Cardiac muscle cell (in vitro differentiated cells and primary cell): Measurements from ENCODE around the gene IFNGR1. TPM values are rescaled to one million over a fixed set of nuclear protein-coding genes. Genes with fewer than 3 reads are reported as not detected.

ENCODE experiments used
- DNase-seq, 2 donors: peaks; one replicate each; pipeline versions ENCODE4 v3.0.0 to v3.0.0-alpha.2; 2010 to 2017; ENCODE audit warnings: low read depth in 1 of 2, low spot score in 1 of 2
- H3K27ac ChIP-seq: fragments of 200-600 bp; sonication (generic); 2 replicates; pipeline ENCODE4 v1.5.1; 2016
- H3K27me3 ChIP-seq: fragments of 200-600 bp; sonication (generic); 2 replicates; pipeline ENCODE4 v1.6.0; 2016; ENCODE audit warnings: control low read depth
- H3K36me3 ChIP-seq: fragments of 200-600 bp; sonication (generic); 2 replicates; pipeline ENCODE4 v1.5.1; 2016; ENCODE audit warnings: control low read depth
- H3K4me1 ChIP-seq: fragments of 200-600 bp; sonication (generic); 2 replicates; pipeline ENCODE4 v1.8.1; 2017; ENCODE audit warnings: low read depth, mild to moderate bottlenecking, mixed run types
- H3K4me3 ChIP-seq: fragments of 200-600 bp; sonication (generic); 2 replicates; pipeline ENCODE4 v1.5.1; 2016; ENCODE audit warnings: mild to moderate bottlenecking
- H3K9me3 ChIP-seq: fragments of 200-600 bp; sonication (generic); 2 replicates; pipeline ENCODE4 v1.5.1; 2017; ENCODE audit warnings: low read depth, mild to moderate bottlenecking, control low read depth
- polyA plus RNA-seq: library from polyadenylated mRNA; unstranded; fragments of >200 nt; fragmentation: Nextera tagmentation; extraction: Ambion mirVana; gene quantifications from 2 replicates; pipeline ENCODE4 v1.2.1, GENCODE V29; 2016
- total RNA-seq: library from RNA; depleted of rRNA; stranded (reverse); fragments of >200 nt; gene quantifications from 2 replicates; pipeline ENCODE4 v1.2.3, GENCODE V29; 2016
- TF ChIP-seq, protein P1 (sequence below): IDR thresholded peaks from 2 replicates; pipeline ENCODE4 v1.5.1; 2012; ENCODE audit warnings: low read depth, mild to moderate bottlenecking, low read length

IFNGR1 gene
- total and polyA plus RNA-seq, 2 experiments from 2014 or later = 23.2 to 36.9 TPM

DNA sequence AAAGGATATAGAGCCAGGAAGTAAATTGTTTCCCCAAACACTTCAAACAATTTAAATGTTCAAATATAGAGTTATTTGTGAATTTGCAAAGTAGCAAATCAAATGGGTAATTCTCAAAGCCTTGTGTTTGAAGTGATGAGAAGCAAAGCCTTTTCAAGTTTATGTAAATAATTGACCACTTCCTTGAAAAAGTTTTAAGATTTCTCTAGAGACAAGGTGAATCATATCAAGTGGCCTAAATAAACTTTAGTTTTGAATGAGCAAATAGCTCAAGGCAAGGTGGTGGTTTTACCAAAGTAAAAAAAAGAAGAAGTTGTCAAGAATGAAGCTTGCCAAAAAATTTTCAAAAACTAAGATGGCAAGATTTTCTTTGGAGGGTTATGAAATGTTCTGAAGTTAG is 42.6 kb upstream of the IFNGR1 start:
- H3K36me3 ChIP-seq = no peaks in the 10 kb centered on the region
- H3K4me3 ChIP-seq = no peak overlapping the region
- H3K27me3 ChIP-seq = no peaks in the 10 kb centered on the region
- no peak overlapping the region for H3K27ac ChIP-seq
- DNase-seq = no peak
- TF ChIP-seq, protein P1, sequence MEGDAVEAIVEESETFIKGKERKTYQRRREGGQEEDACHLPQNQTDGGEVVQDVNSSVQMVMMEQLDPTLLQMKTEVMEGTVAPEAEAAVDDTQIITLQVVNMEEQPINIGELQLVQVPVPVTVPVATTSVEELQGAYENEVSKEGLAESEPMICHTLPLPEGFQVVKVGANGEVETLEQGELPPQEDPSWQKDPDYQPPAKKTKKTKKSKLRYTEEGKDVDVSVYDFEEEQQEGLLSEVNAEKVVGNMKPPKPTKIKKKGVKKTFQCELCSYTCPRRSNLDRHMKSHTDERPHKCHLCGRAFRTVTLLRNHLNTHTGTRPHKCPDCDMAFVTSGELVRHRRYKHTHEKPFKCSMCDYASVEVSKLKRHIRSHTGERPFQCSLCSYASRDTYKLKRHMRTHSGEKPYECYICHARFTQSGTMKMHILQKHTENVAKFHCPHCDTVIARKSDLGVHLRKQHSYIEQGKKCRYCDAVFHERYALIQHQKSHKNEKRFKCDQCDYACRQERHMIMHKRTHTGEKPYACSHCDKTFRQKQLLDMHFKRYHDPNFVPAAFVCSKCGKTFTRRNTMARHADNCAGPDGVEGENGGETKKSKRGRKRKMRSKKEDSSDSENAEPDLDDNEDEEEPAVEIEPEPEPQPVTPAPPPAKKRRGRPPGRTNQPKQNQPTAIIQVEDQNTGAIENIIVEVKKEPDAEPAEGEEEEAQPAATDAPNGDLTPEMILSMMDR = no peak
- H3K4me1 ChIP-seq = no peaks in the 10 kb centered on the region
- H3K9me3 ChIP-seq = no peaks in the 10 kb centered on the region

DNA sequence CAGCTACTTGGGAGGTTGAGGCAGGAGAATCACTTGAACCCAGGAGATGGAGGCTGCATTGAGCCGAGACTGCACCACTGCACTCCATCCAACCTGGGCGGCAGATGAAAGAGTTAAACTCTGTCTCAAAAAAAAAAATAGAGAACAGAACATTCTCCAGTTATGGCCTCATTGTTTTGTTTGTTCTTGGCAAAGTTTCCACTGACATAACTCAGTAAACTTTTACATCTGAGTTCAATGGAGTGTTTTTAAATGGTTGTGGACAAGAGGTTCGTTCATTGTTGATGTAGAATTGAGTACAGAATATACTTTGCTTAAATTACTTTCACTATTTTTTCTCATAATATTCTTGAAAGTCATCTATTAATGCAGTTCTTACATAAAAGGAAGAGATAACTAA is 42.2 kb upstream of the IFNGR1 start:
- no peaks in the 10 kb centered on the region for H3K4me1 ChIP-seq
- H3K27me3 ChIP-seq = no peaks in the 10 kb centered on the region
- H3K9me3 ChIP-seq = no peaks in the 10 kb centered on the region
- TF ChIP-seq, protein P1 = no peak
- DNase-seq = peak in 1 of 2 donors; percentile 54
- H3K4me3 ChIP-seq = no peak overlapping the region
- H3K27ac ChIP-seq = no peak overlapping the region
- H3K36me3 ChIP-seq = no peaks in the 10 kb centered on the region

DNA sequence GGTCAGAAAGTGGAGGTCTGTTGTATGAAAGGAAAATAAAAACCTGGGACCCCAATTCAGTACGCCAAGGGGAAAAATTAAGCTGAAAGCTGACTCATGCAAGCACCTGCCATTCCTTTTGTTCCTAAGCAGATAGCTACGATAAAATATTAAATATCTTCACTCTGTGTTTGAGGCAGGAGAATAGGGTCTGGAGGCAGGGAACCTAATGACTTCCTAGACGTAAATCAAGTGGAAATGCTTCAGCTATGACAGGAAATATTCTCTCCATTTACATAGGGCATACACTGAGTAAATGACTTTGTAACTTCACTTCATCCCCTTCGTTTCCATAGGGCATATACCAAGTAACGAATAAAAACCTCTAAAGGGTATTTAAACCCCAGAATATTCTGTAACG is 41.0 kb upstream of the IFNGR1 start:
- Histone ChIP-seq H3K27ac (no peak overlapping the region), H3K9me3 (no peaks in the 10 kb centered on the region), H3K36me3 (no peaks in the 10 kb centered on the region), H3K4me3 (no peak overlapping the region), H3K27me3 (no peaks in the 10 kb centered on the region), H3K4me1 (no peaks in the 10 kb centered on the region)
- DNase-seq = no peak
- TF ChIP-seq, protein P1 = no peak

DNA sequence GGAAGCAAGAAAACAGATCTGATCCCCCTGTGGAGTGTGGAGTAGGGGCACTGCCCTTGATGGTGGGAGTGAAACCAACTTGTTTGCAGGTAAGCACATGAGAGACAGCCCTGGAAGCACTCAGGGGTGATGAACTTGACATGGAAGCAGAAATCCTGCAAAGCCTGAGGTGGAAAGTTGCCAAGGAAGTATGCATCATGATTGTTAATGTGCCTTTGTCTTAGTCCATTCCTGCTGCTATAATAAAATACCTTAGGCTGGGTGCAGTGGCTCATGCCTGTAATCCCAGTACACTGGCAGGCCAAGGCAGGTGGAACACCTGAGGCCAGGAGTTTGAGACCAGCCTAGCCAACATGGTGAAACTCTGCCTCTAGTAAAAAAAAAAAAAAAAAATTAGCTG is 40.2 kb upstream of the IFNGR1 start:
- TF ChIP-seq, protein P1 = no peak
- Histone ChIP-seq H3K4me1 (no peaks in the 10 kb centered on the region), H3K9me3 (no peaks in the 10 kb centered on the region), H3K27ac (no peak overlapping the region), H3K4me3 (no peak overlapping the region), H3K36me3 (no peaks in the 10 kb centered on the region), H3K27me3 (no peaks in the 10 kb centered on the region)
- DNase-seq = no peak

DNA sequence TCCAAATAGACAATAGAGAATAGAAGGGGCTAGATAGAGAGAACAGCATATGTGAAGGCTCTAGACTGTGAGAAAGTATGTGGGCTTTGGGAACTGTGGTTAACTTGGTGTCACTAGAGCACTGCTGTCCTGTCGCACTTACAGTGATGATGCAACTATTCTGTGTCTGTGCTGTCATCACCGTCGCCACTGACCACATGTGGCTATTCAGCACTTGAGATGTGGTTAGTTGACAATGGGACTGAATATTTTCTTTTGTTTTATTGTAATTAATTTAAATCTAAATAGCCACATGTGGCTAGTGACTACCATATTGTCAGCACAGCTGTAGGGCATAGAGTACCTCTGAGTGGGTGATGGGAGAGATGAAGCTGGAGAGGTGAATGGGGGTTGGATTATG is 39.0 kb upstream of the IFNGR1 start:
- Histone ChIP-seq H3K9me3 (no peaks in the 10 kb centered on the region), H3K27ac (no peak overlapping the region), H3K4me1 (no peaks in the 10 kb centered on the region), H3K36me3 (no peaks in the 10 kb centered on the region), H3K4me3 (no peak overlapping the region), H3K27me3 (no peaks in the 10 kb centered on the region)
- TF ChIP-seq, protein P1 = no peak
- no peak for DNase-seq
